ENCODE measurements around the gene FRMPD2. TPM values are rescaled to one million over a fixed set of nuclear protein-coding genes. Genes with fewer than 3 reads are reported as not detected.
A peak's percentile ranks its signal among the peaks of the same experiment; 100 is the strongest.

FRMPD2 gene
- total and polyA plus RNA-seq, 2 experiments from 2014 or later: not detected

DNA sequence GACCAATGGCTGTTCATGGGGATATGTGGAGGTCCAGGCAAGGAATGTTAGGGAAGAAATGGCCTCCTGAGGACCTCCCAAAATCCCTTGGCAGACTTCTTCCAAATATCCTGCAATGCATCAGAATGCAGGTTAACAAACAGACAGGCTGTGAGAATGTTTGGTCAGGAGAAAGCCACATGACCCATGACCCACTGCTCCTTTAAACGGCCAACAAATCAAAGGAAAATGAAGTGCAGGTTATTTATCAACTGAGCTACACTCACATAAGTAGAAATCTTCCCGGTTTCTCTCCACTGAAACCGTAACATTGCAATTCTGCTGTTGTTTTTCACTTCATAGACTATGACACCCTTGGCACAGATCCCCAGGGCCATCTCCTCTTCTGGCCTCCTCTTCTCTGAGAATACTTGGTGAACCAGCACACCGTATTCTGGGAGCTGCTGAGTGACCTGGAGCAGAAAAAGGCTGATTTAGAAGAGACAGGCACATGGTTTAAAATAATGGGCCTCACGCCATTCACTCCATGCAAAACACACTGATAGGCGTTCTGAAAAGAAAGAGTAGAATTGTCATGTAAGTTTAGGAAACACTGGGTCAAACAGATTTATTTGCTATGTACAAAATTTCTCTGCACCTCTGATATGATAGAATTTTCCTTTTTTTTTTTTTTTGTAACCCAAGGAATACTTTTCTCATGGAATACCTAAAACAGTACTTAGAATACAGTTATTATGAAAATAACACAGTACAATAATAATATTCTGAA, 67.8 kb downstream of the FRMPD2 start:
- Mint-ChIP-seq H3K4me1 (peaks cover 13% of the 10 kb centered on the region), H3K4me3 (no peak overlapping the region), H3K36me3 (ENCODE audit: low read depth) (no peaks in the 10 kb centered on the region), H3K27me3 (ENCODE audit: insufficient read depth, low read depth, poor library complexity) (no peaks in the 10 kb centered on the region), H3K27ac (no peak overlapping the region), H3K9me3 (no peaks in the 10 kb centered on the region)
- no peak for ATAC-seq
- Histone ChIP-seq H3K27me3 (ENCODE audit: insufficient read depth) (no peaks in the 10 kb centered on the region), H4K20me1 (replicated peaks; ENCODE audit: insufficient read depth) (no peaks in the 10 kb centered on the region), H3K4me3 (no peak overlapping the region), H3K27ac (ENCODE audit: low read depth) (no peak overlapping the region), H2AFZ (peak overlapping the region; percentile 86), H3K4me1 (ENCODE audit: insufficient read depth) (peaks cover 2% of the 10 kb centered on the region; the same call in 1 of the 2 replicates), H3K79me2 (replicated peaks; ENCODE audit: insufficient read depth) (no peaks in the 10 kb centered on the region), H3K36me3 (ENCODE audit: insufficient read depth) (no peaks in the 10 kb centered on the region), H3K4me2 (no peak overlapping the region), H3F3A (replicated peaks; ENCODE audit: low read depth) (no peaks in the 10 kb centered on the region), H3K9me2 (ENCODE audit: insufficient read depth) (no peaks in the 10 kb centered on the region; the same call in 1 of the 2 replicates)
- no peak for DNase-seq (ENCODE audit: low spot score)
- TF ChIP-seq POLR2AphosphoS5 (IDR thresholded peaks at IDR 0.05; ENCODE audit: low read depth): no peak
- TF ChIP-seq, protein P1, sequence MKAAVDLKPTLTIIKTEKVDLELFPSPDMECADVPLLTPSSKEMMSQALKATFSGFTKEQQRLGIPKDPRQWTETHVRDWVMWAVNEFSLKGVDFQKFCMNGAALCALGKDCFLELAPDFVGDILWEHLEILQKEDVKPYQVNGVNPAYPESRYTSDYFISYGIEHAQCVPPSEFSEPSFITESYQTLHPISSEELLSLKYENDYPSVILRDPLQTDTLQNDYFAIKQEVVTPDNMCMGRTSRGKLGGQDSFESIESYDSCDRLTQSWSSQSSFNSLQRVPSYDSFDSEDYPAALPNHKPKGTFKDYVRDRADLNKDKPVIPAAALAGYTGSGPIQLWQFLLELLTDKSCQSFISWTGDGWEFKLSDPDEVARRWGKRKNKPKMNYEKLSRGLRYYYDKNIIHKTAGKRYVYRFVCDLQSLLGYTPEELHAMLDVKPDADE (IDR thresholded peaks at IDR 0.05): no peak
- TF ChIP-seq, protein P2, sequence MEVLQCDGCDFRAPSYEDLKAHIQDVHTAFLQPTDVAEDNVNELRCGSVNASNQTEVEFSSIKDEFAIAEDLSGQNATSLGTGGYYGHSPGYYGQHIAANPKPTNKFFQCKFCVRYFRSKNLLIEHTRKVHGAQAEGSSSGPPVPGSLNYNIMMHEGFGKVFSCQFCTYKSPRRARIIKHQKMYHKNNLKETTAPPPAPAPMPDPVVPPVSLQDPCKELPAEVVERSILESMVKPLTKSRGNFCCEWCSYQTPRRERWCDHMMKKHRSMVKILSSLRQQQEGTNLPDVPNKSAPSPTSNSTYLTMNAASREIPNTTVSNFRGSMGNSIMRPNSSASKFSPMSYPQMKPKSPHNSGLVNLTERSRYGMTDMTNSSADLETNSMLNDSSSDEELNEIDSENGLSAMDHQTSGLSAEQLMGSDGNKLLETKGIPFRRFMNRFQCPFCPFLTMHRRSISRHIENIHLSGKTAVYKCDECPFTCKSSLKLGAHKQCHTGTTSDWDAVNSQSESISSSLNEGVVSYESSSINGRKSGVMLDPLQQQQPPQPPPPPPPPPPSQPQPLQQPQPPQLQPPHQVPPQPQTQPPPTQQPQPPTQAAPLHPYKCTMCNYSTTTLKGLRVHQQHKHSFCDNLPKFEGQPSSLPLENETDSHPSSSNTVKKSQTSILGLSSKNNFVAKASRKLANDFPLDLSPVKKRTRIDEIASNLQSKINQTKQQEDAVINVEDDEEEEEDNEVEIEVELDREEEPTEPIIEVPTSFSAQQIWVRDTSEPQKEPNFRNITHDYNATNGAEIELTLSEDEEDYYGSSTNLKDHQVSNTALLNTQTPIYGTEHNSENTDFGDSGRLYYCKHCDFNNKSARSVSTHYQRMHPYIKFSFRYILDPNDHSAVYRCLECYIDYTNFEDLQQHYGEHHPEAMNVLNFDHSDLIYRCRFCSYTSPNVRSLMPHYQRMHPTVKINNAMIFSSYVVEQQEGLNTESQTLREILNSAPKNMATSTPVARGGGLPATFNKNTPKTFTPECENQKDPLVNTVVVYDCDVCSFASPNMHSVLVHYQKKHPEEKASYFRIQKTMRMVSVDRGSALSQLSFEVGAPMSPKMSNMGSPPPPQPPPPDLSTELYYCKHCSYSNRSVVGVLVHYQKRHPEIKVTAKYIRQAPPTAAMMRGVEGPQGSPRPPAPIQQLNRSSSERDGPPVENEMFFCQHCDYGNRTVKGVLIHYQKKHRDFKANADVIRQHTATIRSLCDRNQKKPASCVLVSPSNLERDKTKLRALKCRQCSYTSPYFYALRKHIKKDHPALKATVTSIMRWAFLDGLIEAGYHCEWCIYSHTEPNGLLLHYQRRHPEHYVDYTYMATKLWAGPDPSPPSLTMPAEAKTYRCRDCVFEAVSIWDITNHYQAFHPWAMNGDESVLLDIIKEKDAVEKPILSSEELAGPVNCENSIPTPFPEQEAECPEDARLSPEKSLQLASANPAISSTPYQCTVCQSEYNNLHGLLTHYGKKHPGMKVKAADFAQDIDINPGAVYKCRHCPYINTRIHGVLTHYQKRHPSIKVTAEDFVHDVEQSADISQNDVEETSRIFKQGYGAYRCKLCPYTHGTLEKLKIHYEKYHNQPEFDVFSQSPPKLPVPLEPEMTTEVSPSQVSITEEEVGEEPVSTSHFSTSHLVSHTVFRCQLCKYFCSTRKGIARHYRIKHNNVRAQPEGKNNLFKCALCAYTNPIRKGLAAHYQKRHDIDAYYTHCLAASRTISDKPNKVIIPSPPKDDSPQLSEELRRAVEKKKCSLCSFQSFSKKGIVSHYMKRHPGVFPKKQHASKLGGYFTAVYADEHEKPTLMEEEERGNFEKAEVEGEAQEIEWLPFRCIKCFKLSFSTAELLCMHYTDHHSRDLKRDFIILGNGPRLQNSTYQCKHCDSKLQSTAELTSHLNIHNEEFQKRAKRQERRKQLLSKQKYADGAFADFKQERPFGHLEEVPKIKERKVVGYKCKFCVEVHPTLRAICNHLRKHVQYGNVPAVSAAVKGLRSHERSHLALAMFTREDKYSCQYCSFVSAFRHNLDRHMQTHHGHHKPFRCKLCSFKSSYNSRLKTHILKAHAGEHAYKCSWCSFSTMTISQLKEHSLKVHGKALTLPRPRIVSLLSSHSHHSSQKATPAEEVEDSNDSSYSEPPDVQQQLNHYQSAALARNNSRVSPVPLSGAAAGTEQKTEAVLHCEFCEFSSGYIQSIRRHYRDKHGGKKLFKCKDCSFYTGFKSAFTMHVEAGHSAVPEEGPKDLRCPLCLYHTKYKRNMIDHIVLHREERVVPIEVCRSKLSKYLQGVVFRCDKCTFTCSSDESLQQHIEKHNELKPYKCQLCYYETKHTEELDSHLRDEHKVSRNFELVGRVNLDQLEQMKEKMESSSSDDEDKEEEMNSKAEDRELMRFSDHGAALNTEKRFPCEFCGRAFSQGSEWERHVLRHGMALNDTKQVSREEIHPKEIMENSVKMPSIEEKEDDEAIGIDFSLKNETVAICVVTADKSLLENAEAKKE (CRISPR knock-in tag; IDR thresholded peaks at IDR 0.05): no peak

DNA sequence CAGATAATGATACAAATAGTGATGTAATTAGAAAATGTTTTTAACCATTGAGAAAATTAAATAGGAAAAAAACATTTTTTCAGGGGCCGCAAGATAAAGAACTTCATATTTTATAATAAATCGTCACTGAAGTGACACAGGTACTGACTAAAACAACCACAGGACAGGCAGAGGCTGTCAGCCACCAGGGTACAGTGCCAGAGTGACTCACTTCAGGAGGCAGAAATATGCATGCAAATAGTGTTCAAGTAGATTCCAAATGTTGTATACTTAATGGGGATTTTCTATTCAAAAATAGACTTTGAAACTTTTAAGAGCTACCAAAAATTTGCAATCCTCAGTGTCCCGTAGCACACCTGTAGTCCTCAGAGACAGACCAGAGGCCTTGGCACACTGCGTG, 68.6 kb downstream of the FRMPD2 start:
- Mint-ChIP-seq H3K27ac (no peak overlapping the region), H3K4me3 (no peak overlapping the region), H3K9me3 (no peaks in the 10 kb centered on the region), H3K36me3 (ENCODE audit: low read depth) (no peaks in the 10 kb centered on the region), H3K4me1 (peaks cover 13% of the 10 kb centered on the region), H3K27me3 (ENCODE audit: insufficient read depth, low read depth, poor library complexity) (no peaks in the 10 kb centered on the region)
- H3K27ac ChIP-seq (ENCODE audit: low read depth): no peak overlapping the region
- ATAC-seq: no peak
- no peaks in the 10 kb centered on the region for H3K79me2 ChIP-seq (replicated peaks; ENCODE audit: insufficient read depth)
- H2AFZ ChIP-seq: peak overlapping the region; percentile 86
- no peak for DNase-seq (ENCODE audit: low spot score)
- H4K20me1 ChIP-seq (replicated peaks; ENCODE audit: insufficient read depth): no peaks in the 10 kb centered on the region
- no peaks in the 10 kb centered on the region for H3F3A ChIP-seq (replicated peaks; ENCODE audit: low read depth)
- H3K36me3 ChIP-seq (ENCODE audit: insufficient read depth): no peaks in the 10 kb centered on the region
- no peak overlapping the region for H3K4me2 ChIP-seq
- H3K9me2 ChIP-seq (ENCODE audit: insufficient read depth): no peaks in the 10 kb centered on the region; the same call in 1 of the 2 replicates
- H3K27me3 ChIP-seq (ENCODE audit: insufficient read depth): no peaks in the 10 kb centered on the region
- H3K4me3 ChIP-seq: no peak overlapping the region
- peaks cover 2% of the 10 kb centered on the region; the same call in 1 of the 2 replicates for H3K4me1 ChIP-seq (ENCODE audit: insufficient read depth)
- no peak for TF ChIP-seq CREB1 (CRISPR knock-in tag; IDR thresholded peaks at IDR 0.05; ENCODE audit: low read depth)
- TF ChIP-seq EZH2 (IDR thresholded peaks at IDR 0.05; ENCODE audit: low read depth, unreplicated experiment): no peak
- no peak for TF ChIP-seq ZNF331 (CRISPR knock-in tag; IDR thresholded peaks at IDR 0.05; ENCODE audit: low read depth)

Measured in GM23338 (cell line).